ENCODE measurements around the gene BMPR1A.
"Not testable (repeated sequence)": the region's sequence is repeated elsewhere in the genome, so short reads cannot be mapped to it uniquely, and the experiment has no call there.

Gene BMPR1A

DNA sequence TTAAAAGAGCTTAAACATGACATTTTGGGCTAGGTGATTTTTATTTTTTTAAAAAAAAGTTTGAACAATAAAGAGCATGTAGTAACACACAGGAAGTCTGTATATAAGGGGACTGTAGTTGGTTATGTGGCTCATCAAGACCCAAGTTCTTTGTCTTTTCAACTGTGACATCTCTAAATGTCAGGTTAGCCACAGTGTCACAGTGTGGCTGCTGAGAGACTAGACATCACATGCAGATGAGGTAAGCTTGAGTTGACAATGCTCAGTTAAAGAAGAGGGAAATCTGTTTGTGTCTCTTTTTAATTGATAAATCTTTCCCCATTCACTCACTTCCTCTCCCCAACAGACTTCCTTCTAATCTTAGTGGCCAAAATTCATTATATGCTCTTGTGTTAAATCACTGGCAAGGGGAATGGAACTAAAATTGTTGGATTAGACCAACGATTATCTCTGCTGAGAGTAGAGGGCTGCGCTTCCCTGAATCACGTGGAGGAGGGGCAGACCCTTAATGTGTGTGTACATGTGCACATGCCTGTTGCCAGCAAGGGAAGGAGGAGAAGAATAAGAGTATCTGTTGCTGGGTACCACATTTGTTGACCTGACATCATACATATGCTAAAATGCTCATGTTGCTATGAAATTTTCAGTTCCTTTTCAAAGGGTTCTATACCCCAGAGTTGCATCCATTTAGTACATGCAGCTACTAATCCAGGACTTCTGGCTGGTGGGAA lies 122.7 kb downstream of the BMPR1A start:
- no peak for DNase-seq (ENCODE audit: low read depth in 2 of 2)

DNA sequence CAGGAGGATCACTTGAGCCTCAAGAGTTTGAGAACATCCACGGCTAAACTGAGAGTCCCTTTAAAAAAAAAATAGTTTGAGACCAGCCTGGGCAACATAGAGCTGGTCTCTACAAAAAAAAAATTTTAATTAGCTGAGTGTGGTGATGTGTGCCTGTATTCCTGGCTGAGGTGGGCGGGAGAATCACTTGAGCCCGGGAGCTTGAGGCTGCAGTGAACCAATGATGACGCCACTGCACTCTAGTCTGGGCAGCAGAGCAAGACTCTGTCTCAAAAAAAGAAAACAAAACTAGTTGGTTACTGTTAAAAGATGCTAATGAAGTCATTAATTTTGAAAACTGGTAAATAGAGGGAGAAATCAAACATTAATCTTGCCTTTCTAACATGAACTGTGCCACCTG lies 124.6 kb downstream of the BMPR1A start:
- no peak for DNase-seq (ENCODE audit: low read depth in 2 of 2)

DNA sequence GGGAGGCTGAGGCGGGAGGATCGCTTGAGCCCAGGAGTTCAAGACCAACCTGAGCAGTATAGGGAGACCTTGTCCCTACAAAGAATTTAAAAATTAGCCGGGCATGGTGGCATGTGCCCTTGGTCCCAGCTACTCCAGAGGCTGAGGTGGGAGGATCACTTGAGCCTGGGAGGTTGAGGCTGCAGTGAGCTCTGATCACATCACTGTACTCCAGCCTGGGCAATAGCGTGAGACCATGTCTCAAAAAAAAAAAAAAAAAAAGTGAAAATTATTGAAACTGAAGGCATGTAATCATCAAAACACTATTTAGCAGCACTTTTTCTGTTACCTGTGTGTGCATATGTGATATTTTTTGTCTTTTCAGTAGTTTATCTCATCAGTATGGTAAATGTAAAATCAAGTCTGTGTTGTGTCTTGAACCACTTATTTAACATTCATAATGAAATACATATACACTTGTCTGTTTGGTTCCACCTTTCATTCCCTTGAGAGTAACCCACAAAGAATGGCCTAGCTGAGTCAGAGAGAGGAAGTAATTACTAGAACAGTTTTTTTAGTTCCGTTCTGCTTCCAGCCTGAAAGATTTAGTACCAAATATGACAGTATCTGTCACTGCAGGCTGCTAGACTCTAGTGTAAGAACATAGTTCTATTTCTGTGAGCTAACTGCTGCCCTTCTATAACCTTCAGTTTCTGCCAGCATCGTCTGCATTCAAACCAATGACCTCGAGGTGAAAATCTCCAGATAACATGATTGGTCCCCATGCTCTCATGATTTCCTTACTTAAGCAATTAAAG lies 132.4 kb downstream of the BMPR1A start:
- no peak for DNase-seq (ENCODE audit: low read depth in 2 of 2)

DNA sequence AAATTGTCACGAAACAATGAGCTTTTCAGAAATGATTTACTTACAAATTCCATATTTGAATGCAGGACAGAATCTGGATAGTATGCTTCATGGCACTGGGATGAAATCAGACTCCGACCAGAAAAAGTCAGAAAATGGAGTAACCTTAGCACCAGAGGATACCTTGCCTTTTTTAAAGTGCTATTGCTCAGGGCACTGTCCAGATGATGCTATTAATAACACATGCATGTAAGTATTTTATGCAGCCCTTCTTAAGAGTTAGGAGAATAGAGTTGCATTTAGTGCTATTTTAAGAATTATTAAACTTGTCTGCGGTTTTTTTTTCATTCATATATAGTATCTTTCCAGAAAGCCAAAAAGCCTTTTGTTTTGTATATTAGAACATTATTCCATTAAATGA lies 133.6 kb downstream of the BMPR1A start:
- no peak for DNase-seq (ENCODE audit: low read depth in 2 of 2)

DNA sequence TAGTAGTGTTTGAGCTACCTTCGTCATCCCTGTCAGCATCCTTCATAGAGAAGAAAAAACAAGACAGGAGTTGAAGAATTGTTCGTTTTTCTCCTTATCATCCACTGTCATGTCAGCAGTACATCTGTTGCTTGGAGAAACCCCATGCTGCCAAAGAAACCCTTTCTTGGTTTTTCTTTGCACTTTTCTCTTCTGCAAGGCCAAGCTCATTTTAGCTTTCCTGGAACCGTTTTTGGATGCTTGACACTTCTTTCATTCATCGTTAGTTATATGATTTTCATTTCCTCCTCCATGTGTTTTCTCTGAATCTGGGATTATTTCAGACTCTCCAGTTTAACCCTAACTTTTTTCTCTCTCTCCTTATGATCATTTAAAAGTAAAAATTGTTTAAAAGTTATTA lies 142.1 kb downstream of the BMPR1A start:
- DNase-seq (ENCODE audit: low read depth in 2 of 2): no peak

DNA sequence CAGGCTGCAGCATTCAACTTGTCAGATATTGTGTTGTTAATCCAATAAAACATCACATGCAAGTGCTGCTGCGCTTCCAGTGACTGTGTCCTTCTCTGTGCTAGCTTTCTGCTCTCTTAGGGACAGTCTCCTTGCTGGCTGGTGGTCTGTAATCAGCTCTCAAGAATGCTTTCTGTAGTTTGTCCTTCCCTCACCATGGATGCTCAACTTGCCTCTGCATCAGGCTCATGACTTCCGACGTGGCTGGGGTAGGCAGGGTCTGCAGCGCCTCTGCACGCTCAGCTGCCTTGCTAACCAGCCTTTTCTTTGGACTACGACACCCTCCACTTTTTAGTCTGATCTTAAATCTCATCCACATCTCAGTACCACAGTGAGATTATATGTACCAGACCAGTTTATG lies 142.7 kb downstream of the BMPR1A start:
- DNase-seq (ENCODE audit: low read depth in 2 of 2): no peak

DNA sequence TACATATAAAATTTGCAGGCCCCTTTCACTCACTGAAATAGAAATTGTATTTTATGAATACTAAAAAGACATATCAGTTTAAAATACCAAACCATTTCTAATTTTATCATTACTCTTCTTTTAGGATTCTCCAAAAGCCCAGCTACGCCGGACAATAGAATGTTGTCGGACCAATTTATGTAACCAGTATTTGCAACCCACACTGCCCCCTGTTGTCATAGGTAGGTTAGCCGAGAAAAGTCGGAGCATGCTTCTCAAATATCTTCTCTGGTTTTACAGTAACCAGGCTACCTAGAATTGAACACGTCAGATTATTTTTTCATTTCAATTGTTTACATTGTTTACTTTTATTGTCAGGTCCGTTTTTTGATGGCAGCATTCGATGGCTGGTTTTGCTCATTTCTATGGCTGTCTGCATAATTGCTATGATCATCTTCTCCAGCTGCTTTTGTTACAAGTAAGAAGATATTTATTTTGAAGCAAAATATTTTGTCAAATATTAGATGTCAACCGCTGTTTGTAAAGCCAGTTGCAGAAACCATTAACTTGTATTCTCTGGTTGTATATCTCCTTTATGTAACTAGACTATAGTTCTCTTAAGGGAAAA lies 143.4 kb downstream of the BMPR1A start:
- DNase-seq (ENCODE audit: low read depth in 2 of 2): peak; percentile 5 to 18

DNA sequence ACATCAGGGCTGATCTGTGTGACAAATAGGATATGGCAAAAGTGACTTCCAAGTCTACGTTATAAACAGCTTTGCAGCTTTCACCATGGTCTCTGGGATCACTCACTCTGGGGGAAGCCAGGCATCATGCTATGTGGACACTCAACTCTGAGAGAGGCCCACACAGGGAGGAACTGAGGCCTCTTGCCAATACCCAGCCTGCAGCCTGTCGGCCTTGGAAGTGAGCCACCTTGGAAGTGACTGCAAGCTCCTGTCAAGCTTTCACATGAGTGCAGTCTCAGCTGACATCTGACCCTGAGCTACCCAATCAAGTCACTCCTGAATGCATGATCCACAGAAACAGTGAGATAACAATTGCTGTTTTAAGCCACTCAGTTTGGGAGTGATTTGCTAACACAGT lies 144.5 kb downstream of the BMPR1A start:
- DNase-seq (ENCODE audit: low read depth in 2 of 2): no peak

DNA sequence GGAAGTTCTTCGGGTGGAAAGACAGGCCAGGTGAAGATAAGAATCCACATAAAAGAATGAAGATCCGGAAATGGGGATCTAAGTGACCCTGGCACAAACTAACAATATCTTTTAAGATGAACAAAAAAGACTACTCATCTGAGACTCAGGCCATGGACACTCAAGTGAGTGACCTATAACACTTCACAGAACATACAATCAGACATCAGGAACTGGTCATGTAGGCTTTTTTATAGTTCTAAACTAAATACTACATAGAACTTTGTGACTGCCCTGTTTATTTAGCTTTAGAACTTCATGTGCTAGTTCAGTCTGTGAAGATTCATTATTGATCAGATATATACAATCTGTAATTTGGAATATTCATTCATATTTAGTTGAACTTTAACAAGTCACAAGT lies 148.2 kb downstream of the BMPR1A start:
- no peak for DNase-seq (ENCODE audit: low read depth in 2 of 2)

DNA sequence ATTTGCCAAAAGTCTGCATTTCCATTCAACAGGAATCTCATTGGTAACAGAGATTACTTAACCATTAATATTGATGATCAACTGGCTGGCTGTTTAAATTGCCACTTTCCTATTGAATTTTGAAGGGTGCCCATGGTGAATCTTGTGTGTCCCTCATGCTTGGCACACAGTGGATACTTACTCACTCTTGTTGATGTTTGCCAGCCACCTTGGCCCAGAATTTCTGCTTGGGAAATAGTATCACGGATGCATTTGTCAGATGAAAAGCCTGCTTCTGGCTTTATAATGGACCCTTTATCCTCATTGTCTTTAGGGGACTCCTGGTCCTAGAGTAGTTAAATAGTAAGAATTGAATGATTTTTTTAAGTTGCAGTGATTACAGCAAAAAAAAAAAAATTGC lies 149.0 kb downstream of the BMPR1A start:
- DNase-seq (ENCODE audit: low read depth in 2 of 2): no peak

DNA sequence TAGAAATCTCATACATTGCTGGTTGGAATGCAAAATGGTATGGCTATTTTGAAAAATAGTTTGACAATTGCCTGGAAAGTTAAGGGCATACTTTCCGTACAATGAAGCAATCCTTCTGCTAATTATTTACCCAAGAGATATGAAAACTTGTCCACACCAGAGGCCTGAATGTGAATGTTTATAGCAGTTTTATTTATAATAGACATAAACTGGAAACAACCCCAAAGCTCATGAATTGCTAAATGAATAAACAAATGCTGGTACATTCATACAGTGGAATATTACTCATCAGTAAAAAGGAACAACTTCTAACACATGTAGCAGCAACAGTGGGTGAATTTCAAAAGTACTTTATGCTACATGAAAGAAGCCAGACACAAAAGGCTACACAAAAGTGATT lies 158.3 kb downstream of the BMPR1A start:
- DNase-seq (ENCODE audit: low read depth in 2 of 2): no peak

DNA sequence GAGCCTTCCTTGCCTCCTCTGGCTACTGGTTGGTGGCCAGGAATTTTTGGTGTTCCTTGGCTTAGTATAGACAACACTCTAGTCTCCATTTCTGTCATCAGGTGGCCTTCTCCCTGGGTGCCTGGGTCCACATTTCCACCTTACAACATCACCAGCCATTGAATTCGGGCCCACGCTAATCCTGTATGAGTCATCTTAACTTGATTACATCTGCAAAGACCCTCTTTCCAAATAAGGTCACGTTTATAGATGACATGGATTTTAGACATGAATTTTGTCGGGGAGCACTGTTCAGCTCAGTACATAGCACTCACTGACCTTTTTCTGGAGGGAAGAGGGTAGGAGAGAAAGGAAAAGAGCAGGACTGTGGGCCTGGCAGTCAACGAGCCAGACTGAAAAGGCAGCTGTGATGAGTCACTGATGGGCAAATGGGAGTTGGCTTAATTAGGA lies 161.6 kb downstream of the BMPR1A start:
- no peak for DNase-seq (ENCODE audit: low read depth in 2 of 2)

DNA sequence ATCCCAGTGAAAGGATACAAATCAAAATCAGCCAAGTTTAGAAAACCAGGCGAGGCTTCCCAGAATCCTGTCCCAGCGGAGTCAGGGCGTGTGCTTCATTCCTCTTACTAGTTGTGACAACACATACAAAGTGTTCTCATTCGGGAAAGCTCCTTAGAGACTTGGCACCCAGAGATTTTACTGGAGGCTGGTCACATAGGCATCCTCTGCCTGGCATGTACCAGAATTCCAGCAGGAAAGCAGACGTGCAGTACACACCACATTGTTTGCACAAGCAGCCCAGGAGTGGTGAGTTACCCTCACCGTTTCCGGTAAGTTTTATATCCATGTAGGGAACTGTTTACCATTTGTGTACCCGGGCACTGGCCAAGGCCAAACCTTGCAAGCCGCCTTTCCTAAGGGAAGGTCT lies 166.1 kb downstream of the BMPR1A start:
- DNase-seq (ENCODE audit: low read depth in 2 of 2): no peak

DNA sequence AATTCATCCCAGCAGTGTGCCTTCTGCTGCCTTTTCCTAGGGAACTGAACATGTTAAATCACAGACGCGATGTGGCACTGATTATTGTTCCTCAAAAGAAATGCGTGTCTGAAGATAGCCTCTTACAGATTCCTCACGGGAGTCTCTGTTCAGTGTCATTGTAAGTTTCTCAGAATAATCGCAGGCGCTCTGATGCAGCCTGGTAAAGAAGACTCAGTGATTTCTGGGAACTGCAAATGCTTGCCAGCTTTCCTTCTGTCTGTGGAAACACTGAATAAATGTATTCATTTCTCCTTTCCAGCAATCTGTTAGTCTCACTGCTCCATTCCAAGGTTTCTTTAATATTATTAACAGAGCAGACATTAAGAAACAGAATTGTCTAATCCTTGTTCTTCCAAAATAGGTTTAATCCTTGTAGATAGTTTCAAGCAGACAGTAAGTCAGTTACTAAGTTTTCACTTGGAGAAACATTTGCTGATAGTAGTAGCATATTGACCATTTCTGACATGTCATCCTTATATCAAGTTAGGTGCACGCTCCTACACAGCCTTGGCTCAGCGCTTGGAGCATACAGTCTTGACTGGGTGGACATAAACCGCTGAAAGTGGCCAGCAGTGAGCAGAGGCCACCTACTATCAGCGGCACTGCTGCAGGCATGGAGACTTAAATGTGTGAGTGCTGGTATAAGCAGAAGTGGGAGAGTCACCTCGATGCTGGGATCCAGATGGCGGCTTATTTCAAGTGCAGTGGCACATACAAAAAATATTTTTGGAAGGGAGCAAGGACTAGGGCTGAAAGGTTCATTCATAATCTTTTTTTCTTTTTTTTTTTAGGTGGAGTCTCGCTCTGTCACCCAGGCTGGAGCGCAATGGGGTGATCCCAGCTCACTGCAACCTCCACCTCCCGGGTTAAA lies 173.3 kb downstream of the BMPR1A start:
- DNase-seq (ENCODE audit: low read depth in 2 of 2): no peak

DNA sequence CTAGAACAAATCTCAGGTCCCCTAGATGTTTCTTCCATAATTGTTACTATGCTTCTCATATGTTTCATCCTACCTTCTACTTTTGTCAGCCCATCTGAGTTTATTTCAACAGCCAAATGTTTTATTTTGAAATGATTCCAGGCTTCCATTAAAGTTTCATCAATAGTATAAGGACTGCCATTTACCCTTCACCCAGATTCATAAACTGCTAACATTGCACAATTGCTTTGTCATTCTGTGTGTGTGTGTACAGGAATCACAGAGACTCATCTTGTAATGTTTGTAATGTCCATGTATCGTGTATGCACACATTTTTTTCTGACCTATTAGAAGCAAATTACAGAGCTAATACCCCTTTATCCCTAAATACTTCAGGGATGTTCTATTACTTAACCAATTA lies 175.5 kb downstream of the BMPR1A start:
- no peak for DNase-seq (ENCODE audit: low read depth in 2 of 2)

DNA sequence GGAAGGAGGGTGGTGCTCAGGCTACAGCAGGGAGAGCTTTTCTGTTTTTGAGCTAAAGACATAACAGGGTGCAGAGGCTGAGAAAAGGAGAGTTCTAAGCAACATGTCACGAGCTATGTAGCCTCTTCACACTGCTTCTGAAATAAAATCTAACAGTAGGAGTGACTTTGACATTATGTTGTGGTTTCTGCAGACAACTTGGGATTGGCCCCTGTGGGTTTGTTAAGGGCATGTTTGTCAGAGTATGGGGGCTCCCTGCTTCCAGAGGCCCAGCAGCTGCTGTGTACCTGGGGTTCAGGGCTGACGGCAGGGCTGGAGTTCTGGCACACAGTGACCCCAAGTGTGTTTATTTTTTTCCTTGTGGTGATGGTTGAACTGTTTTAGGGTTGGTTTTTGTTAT lies 176.3 kb downstream of the BMPR1A start:
- DNase-seq (ENCODE audit: low read depth in 2 of 2): no peak

DNA sequence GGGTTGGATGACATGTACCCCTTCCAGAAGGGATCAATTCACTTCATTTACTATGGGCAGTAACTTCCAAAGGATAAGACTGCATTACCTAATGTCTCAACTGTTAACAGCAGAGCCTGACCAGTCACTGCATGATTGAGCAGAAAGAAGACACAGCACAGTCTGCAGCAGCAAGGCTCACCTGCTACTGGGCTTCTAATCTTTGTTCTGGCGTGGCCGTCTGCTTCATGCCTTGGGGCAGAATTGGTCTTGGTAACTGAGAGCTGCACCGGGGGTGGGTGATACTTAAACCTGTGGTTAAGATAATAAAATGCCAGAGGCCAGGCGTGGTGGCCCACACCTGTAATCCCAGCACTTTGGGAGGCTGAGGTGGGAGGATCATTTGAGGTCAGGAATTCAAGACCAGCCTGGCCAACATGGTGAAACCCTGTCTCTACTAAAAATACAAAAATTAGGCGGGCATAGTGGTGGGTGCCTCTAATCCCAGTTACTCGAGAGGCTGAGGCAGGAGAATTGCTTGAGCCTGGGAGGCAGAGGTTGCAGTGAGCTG lies 177.8 kb downstream of the BMPR1A start:
- not testable (repeated sequence) for DNase-seq (ENCODE audit: low read depth in 2 of 2)

DNA sequence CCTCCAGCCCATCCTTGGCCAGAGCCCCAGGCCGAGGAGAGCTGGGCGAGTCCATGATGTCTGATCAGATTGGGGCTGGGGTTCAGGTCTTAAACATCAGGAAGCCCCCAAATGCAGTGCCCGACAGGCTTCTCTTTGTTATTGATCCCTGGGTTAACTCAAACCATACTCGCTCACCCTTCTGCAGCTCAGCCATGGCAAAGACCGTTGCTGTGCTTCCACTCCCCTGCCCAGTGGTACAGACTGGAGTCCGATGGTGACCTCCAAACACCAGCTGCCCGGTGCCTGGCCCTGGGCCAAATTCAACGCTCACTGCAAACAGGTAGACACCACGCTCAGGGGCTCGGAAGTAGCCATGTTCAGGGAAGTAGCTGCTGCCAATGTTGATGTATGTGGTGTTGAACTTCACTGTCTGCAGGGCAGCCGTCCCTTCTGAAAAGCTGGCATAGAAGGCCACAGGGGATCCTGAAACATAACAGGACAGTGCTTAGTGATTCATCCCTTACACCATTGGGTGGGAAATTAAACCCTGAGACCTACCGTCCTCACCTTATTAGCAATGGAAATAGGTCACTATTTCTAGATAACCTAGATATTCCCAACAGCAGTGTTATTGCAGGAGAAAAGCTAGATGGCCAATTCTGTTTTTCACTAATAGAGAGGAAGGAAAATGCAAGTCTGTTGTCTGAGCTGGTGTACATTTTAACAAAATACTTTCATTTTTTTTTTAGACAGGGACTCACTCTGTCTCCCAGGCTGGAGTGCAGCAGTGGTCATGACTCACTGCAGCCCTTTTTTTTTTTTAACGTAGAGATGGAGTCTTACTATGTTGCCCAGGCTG lies 180.5 kb downstream of the BMPR1A start:
- DNase-seq (ENCODE audit: low read depth in 2 of 2): no peak

DNA sequence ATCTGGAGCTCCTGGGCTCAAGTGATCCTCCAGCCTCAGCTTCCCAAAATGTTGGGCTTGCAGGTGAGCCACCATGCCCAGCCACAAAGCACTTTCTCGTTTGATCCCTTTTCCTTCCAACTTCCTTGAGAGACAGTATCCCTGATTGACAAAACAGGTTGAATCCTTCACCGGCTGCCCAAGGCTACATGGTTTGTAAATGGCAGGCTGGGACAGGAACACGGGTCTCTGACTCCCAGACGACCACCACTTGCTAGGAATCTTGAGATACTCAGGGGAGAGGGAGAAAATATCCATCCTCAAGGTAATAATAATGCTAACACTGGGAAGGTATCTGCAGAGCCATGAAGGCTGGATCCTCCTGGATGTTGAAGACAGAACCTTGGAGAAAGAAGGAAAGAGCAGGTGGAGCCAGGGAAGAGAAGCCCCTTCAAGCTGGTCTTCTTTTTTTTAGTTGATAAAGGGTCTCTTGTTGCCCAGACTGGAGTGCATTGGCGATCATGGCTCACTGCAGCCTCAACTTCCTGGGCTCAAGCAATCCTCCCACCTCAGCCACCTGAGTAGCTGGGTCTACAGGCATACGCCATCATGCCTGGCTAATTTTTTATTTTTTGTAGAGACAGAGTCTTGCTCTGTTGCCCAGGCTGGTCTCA lies 181.2 kb downstream of the BMPR1A start:
- no peak for DNase-seq (ENCODE audit: low read depth in 2 of 2)

DNA sequence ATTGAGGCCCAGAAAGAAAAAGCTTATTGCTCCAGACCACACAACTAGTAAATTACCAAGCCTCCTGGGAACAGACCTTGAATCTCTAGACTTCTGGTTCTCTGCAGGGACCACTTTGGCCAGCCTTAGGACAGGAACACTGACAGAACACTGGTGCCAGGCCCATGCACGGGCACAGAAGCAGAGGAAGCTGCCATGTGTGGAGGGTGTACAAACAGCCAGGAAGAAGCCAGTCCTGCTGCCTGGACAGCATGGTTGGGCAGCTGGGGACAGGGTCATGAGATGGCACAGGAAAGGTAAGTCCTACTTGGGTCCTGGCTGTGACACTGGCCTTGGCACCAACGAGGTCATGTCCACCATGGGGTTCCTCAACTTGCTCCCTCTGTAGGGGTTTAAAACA lies 181.8 kb downstream of the BMPR1A start:
- DNase-seq (ENCODE audit: low read depth in 2 of 2): no peak

Measured in stimulated activated CD4-positive, alpha-beta T cell treated with anti-CD3 and anti-CD28 coated beads, Interleukin-4, amount 100 ng/mL, for 48 hours (primary cell).